HEK293 (cell line): Measurements from ENCODE around the gene RABGGTA.

Experiments
- CTCF ChIA-PET: fragments of 350-600 bp; formaldehyde crosslinking; extraction: SDS; loops from one replicate; lab custom pipeline; 2021; ENCODE audit warnings: antibody characterized with exemption; lab: Yijun Ruan, JAX
- POLR2A ChIA-PET: fragments of 300-600 bp; formaldehyde crosslinking; extraction: SDS; loops from one replicate; lab custom pipeline; 2020; ENCODE audit warnings: antibody characterized with exemption, inconsistent platforms; lab: Yijun Ruan, JAX
- H3K27ac ChIP-seq: fragments of 200-500 bp; sonication (Bioruptor generic); 2 replicates; pipeline ENCODE4 v1.5.1; 2014; ENCODE audit warnings: low read depth, low read length, control low read depth, inconsistent platforms; ENCODE audit errors: extremely low read depth
- H3K36me3 ChIP-seq, 2 experiments: fragments of 200-500 bp in 1 of 2; sonication (Bioruptor generic) in 1 of 2; 1 replicate in 1 of 2; 2 replicates in 1 of 2; pipeline ENCODE4 v1.5.1; 2014 to 2017; ENCODE audit warnings: inconsistent platforms in 2 of 2, low read length in 2 of 2; ENCODE audit not compliant: control insufficient read depth in 2 of 2, insufficient read depth in 1 of 2
- H3K4me1 ChIP-seq: fragments of 200-500 bp; sonication (Bioruptor generic); 2 replicates; pipeline ENCODE4 v1.5.1; 2014; ENCODE audit warnings: mild to moderate bottlenecking, low read length, inconsistent platforms; ENCODE audit not compliant: control insufficient read depth, insufficient read depth
- H3K4me3 ChIP-seq: 2 replicates; pipeline ENCODE4 v1.5.1; 2011; ENCODE audit warnings: low read depth, mild to moderate bottlenecking, control low read depth, low read length, moderate library complexity
- H3K9me3 ChIP-seq: fragments of 200-500 bp; sonication (Bioruptor generic); 2 replicates; pipeline ENCODE4 v1.5.1; 2014; ENCODE audit warnings: low read depth, low read length, inconsistent platforms; ENCODE audit not compliant: control insufficient read depth, insufficient read depth
- KLF7 ChIP-seq: fragments of 450-650 bp; formaldehyde crosslinking; IDR thresholded peaks from 2 replicates; pipeline ENCODE4 v1.5.1; 2016; ENCODE audit warnings: missing biosample characterization, missing genetic modification characterization, borderline replicate concordance
- KLF8 ChIP-seq: fragments of 450-650 bp; formaldehyde crosslinking; IDR thresholded peaks from 2 replicates; pipeline ENCODE4 v1.5.1; 2016; ENCODE audit warnings: missing biosample characterization, missing genetic modification characterization
- SCRT1 ChIP-seq: fragments of 450-650 bp; formaldehyde crosslinking; IDR thresholded peaks from 2 replicates; pipeline ENCODE4 v1.5.1; 2016; ENCODE audit warnings: missing biosample characterization, missing genetic modification characterization, borderline replicate concordance
- SP7 ChIP-seq: fragments of 450-650 bp; formaldehyde crosslinking; IDR thresholded peaks from 2 replicates; pipeline ENCODE4 v1.5.1; 2016; ENCODE audit warnings: missing biosample characterization, missing genetic modification characterization
- YY1 ChIP-seq: fragments of 450-650 bp; formaldehyde crosslinking; IDR thresholded peaks from 2 replicates; pipeline ENCODE4 v1.5.1; 2018; ENCODE audit warnings: missing biosample characterization, missing genetic modification characterization
- YY2 ChIP-seq: fragments of 450-650 bp; formaldehyde crosslinking; IDR thresholded peaks from 2 replicates; pipeline ENCODE4 v1.5.1; 2016; ENCODE audit warnings: missing biosample characterization, missing genetic modification characterization
- ZBTB44 ChIP-seq: fragments of 450-650 bp; IDR thresholded peaks from 2 replicates; pipeline ENCODE4 v1.5.1; 2018; ENCODE audit warnings: missing biosample characterization, mild to moderate bottlenecking, missing genetic modification characterization
- ZFP41 ChIP-seq: fragments of 450-650 bp; formaldehyde crosslinking; IDR thresholded peaks from 2 replicates; pipeline ENCODE4 v1.5.1; 2016; ENCODE audit warnings: missing biosample characterization, missing genetic modification characterization, borderline replicate concordance
- ZNF146 ChIP-seq: fragments of 450-650 bp; formaldehyde crosslinking; IDR thresholded peaks from 2 replicates; pipeline ENCODE4 v1.5.1; 2016; ENCODE audit warnings: missing biosample characterization, missing genetic modification characterization
- ZNF18 ChIP-seq: fragments of 450-650 bp; formaldehyde crosslinking; IDR thresholded peaks from 2 replicates; pipeline ENCODE4 v1.5.1; 2016; ENCODE audit warnings: missing biosample characterization, missing genetic modification characterization
- ZNF211 ChIP-seq: fragments of 450-650 bp; formaldehyde crosslinking; IDR thresholded peaks from 2 replicates; pipeline ENCODE4 v1.5.1; 2016; ENCODE audit warnings: low read depth, missing biosample characterization, missing genetic modification characterization
- ZNF24 ChIP-seq: fragments of 450-650 bp; formaldehyde crosslinking; IDR thresholded peaks from 2 replicates; pipeline ENCODE4 v1.5.1; 2016; ENCODE audit warnings: missing biosample characterization, missing genetic modification characterization
- ZNF324 ChIP-seq: fragments of 450-650 bp; formaldehyde crosslinking; IDR thresholded peaks from 2 replicates; pipeline ENCODE4 v1.5.1; 2016; ENCODE audit warnings: missing biosample characterization, missing genetic modification characterization
- ZNF391 ChIP-seq: fragments of 450-650 bp; formaldehyde crosslinking; IDR thresholded peaks from 2 replicates; pipeline ENCODE4 v1.5.1; 2016; ENCODE audit warnings: low read depth, missing biosample characterization, missing genetic modification characterization, borderline replicate concordance
- ZNF449 ChIP-seq: fragments of 450-650 bp; formaldehyde crosslinking; IDR thresholded peaks from 2 replicates; pipeline ENCODE4 v1.5.1; 2017; ENCODE audit warnings: missing biosample characterization, mild to moderate bottlenecking, missing genetic modification characterization, moderate library complexity
- ZNF510 ChIP-seq: fragments of 450-650 bp; formaldehyde crosslinking; IDR thresholded peaks from 2 replicates; pipeline ENCODE4 v1.5.1; 2018; ENCODE audit warnings: mild to moderate bottlenecking, missing genetic modification characterization, missing biosample characterization; ENCODE audit not compliant: insufficient replicate concordance
- ZNF521 ChIP-seq: fragments of 450-650 bp; formaldehyde crosslinking; IDR thresholded peaks from 2 replicates; pipeline ENCODE4 v1.5.1; 2017; ENCODE audit warnings: missing biosample characterization, mild to moderate bottlenecking, missing genetic modification characterization
- ZNF560 ChIP-seq: fragments of 450-650 bp; formaldehyde crosslinking; IDR thresholded peaks from 2 replicates; pipeline ENCODE4 v1.5.1; 2017; ENCODE audit warnings: missing biosample characterization, missing genetic modification characterization, borderline replicate concordance
- ZNF664 ChIP-seq: fragments of 450-650 bp; formaldehyde crosslinking; IDR thresholded peaks from 2 replicates; pipeline ENCODE4 v1.5.1; 2016; ENCODE audit warnings: missing biosample characterization, missing genetic modification characterization
- ZNF692 ChIP-seq: fragments of 450-650 bp; formaldehyde crosslinking; IDR thresholded peaks from 2 replicates; pipeline ENCODE4 v1.5.1; 2016; ENCODE audit warnings: missing biosample characterization, missing genetic modification characterization
- ZNF707 ChIP-seq: fragments of 450-650 bp; formaldehyde crosslinking; IDR thresholded peaks from 2 replicates; pipeline ENCODE4 v1.5.1; 2016; ENCODE audit warnings: missing biosample characterization, missing genetic modification characterization
- ZNF792 ChIP-seq: fragments of 450-650 bp; formaldehyde crosslinking; IDR thresholded peaks from 2 replicates; pipeline ENCODE4 v1.5.1; 2016; ENCODE audit warnings: missing biosample characterization, missing genetic modification characterization
- ZSCAN5A ChIP-seq: fragments of 450-650 bp; formaldehyde crosslinking; IDR thresholded peaks from 2 replicates; pipeline ENCODE4 v1.5.1; 2016; ENCODE audit warnings: missing biosample characterization, missing genetic modification characterization

The RABGGTA gene

GRCh38 chr14:24250354-24250753, 21.0 kb downstream of the RABGGTA start:
- CTCF ChIA-PET = interaction anchor here (0.6 to 4.6 kb wide), 4 partner anchors 8 to 585 kb away, joined by 3 to 22 read pairs (median 4); partner anchors contain the start of gene TINF2
- peaks cover 0 to 13% of the 10 kb centered on the region in 2 experiments; a peak in 2 of 3 replicates for H3K36me3 ChIP-seq
- no peak overlapping the region for H3K27ac ChIP-seq
- no peaks in the 10 kb centered on the region for H3K9me3 ChIP-seq
- H3K4me3 ChIP-seq = no peak overlapping the region
- no peak for TF ChIP-seq ZBTB44 (tag by site-specific recombination)
- no peak for TF ChIP-seq KLF8 (tag by site-specific recombination)
- TF ChIP-seq ZNF324 (tag by site-specific recombination) = no peak
- TF ChIP-seq ZNF18 (tag by site-specific recombination) = no peak
- TF ChIP-seq ZNF792 (tag by site-specific recombination) = no peak
- POLR2A ChIA-PET = interaction anchor here (1.0 kb wide), 1 partner anchor 49 kb away, joined by 3 read pairs; the partner anchor contains the start of genes DHRS1 and NOP9
- H3K4me1 ChIP-seq = no peaks in the 10 kb centered on the region

- peaks cover 0 to 5% of the 10 kb centered on the region in 2 experiments; a peak in 2 of 3 replicates for H3K36me3 ChIP-seq
- POLR2A ChIA-PET = interaction anchor here (1.1 kb wide), 1 partner anchor 22 kb away, joined by 3 read pairs; the partner anchor contains the start of gene RABGGTA
- H3K9me3 ChIP-seq = no peaks in the 10 kb centered on the region
- H3K27ac ChIP-seq = no peak overlapping the region
- CTCF ChIA-PET = interaction anchor here (1.2 to 1.7 kb wide), 2 partner anchors 48 to 59 kb away, joined by 4 to 9 read pairs; partner anchors contain the start of gene CIDEB
- TF ChIP-seq ZFP41 (tag by site-specific recombination) = no peak
- TF ChIP-seq KLF7 (tag by site-specific recombination) = no peak
- TF ChIP-seq ZNF792 (tag by site-specific recombination) = no peak
- TF ChIP-seq ZNF510 (tag by site-specific recombination) = no peak
- TF ChIP-seq ZSCAN5A = no peak
- no peak for TF ChIP-seq ZNF692 (tag by site-specific recombination)
- no peak for TF ChIP-seq ZNF521 (tag by site-specific recombination)
- TF ChIP-seq ZNF560 (tag by site-specific recombination) = no peak
- no peak for TF ChIP-seq ZNF391 (tag by site-specific recombination)
- TF ChIP-seq YY1 (tag by site-specific recombination) = no peak
- TF ChIP-seq ZNF24 (tag by site-specific recombination) = no peak
- TF ChIP-seq ZNF211 (tag by site-specific recombination) = no peak
- TF ChIP-seq SCRT1 = no peak
- TF ChIP-seq ZNF324 (tag by site-specific recombination) = no peak
- TF ChIP-seq SP7 (tag by site-specific recombination) = no peak
- no peak for TF ChIP-seq ZNF449 (tag by site-specific recombination)
- TF ChIP-seq YY2 (tag by site-specific recombination) = no peak
- TF ChIP-seq ZNF664 (tag by site-specific recombination) = no peak
- TF ChIP-seq ZNF146 (tag by site-specific recombination) = no peak
- TF ChIP-seq ZNF707 (tag by site-specific recombination) = no peak
- H3K4me3 ChIP-seq = no peak overlapping the region
- no peaks in the 10 kb centered on the region for H3K4me1 ChIP-seq
Observed at GRCh38 chr14:24249230-24250021, 22.0 kb downstream of the RABGGTA start.
